AG09319 (cell line): Measurements from ENCODE around the gene ZBBX.

ENCODE experiments used
- DNase-seq: peaks from one replicate; pipeline ENCODE4 v3.0.0-alpha.2; 2010; ENCODE audit warnings: low read depth; ENCODE audit errors: extremely low read depth
- TF ChIP-seq, protein P1 (sequence below): IDR thresholded peaks from 2 replicates; pipeline ENCODE4 v1.5.1; 2011; ENCODE audit warnings: low read depth, mild to moderate bottlenecking, inconsistent platforms, low read length, moderate library complexity

ZBBX gene

GRCh38 chr3:167305340-167305890, 74.7 kb downstream of the ZBBX start:
- TF ChIP-seq, protein P1, sequence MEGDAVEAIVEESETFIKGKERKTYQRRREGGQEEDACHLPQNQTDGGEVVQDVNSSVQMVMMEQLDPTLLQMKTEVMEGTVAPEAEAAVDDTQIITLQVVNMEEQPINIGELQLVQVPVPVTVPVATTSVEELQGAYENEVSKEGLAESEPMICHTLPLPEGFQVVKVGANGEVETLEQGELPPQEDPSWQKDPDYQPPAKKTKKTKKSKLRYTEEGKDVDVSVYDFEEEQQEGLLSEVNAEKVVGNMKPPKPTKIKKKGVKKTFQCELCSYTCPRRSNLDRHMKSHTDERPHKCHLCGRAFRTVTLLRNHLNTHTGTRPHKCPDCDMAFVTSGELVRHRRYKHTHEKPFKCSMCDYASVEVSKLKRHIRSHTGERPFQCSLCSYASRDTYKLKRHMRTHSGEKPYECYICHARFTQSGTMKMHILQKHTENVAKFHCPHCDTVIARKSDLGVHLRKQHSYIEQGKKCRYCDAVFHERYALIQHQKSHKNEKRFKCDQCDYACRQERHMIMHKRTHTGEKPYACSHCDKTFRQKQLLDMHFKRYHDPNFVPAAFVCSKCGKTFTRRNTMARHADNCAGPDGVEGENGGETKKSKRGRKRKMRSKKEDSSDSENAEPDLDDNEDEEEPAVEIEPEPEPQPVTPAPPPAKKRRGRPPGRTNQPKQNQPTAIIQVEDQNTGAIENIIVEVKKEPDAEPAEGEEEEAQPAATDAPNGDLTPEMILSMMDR, result no peak

GRCh38 chr3:167304077-167304476, 76.0 kb downstream of the ZBBX start:
- DNase-seq, result no peak
- TF ChIP-seq, protein P1, result no peak

More at GRCh38 chr3:167305340-167305890, 74.7 kb downstream of the ZBBX start:
- no peak for DNase-seq

- DNase-seq, result no peak
- TF ChIP-seq, protein P1, result no peak
Observed at GRCh38 chr3:167302678-167303077, 77.4 kb downstream of the ZBBX start.

DNA sequence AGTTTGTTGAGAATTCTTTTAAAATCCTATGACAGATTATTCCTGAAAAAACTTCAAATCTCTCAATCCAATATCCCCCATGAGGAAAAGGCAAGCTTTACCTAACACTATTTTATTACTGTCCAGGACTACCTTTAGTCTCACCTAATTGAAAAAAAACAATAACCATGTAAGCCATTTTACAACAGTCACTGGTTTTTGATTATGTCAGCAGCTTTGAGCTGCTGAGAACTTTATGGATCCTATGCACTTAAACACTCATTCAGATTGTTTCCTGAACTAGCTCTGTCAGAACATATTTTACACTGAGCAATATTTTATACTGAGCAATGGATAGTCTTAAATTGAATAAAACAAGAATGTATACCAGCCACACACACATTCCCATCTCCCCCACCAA, 79.9 kb downstream of the ZBBX start:
- DNase-seq, result no peak
- TF ChIP-seq, protein P1, result no peak

GRCh38 chr3:167289435-167289834, 90.7 kb downstream of the ZBBX start:
- DNase-seq, result no peak
- TF ChIP-seq, protein P1, result no peak

GRCh38 chr3:167288737-167289136, 91.4 kb downstream of the ZBBX start:
- DNase-seq, result no peak
- TF ChIP-seq, protein P1, result no peak

- DNase-seq, result no peak
- TF ChIP-seq, protein P1, result no peak
Observed at GRCh38 chr3:167287308-167287707, 92.8 kb downstream of the ZBBX start.
